ENCODE measurements around the gene PTK6. TPM values are rescaled to one million over a fixed set of nuclear protein-coding genes. Genes with fewer than 3 reads are reported as not detected.
"Not testable (repeated sequence)": the region's sequence is repeated elsewhere in the genome, so short reads cannot be mapped to it uniquely, and the experiment has no call there.

PTK6 gene
- total and polyA plus RNA-seq, 4 donors: 0.10 to 4.6 (median 0.25) TPM

DNA sequence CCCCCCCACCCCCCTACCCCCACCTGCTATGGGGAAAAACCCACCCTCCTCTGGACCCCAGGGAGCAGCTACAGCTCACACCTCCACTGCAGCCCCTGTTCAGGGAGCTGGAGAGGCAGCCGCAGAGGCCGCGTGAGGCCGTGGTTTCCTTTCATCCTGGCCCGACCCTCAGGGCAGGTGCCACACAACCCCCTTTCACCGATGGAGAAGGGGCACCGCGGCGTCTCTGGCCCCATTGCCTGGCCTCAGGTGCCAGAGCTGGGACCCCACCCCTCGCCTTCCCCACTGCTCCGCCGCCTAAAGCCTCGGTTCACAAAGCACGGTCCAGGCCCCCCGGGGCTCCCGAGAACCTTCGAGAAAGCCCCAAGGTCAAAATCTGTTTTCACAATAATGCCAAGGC lies 52.9 kb downstream of the PTK6 start:
- H3K27ac ChIP-seq (ENCODE audit: low read depth in 1 of 2, low read length in 2 of 2): no peak overlapping the region
- peaks cover 7% of the 10 kb centered on the region for H3K9me3 ChIP-seq (ENCODE audit: control insufficient read depth, low read length)
- ATAC-seq (ENCODE audit: low FRiP score) (no peak), DNase-seq (no peak)
- no peaks in the 10 kb centered on the region for H3K27me3 ChIP-seq (ENCODE audit: control insufficient read depth in 1 of 2, insufficient read depth in 2 of 2, low read length in 1 of 2)
- WGBS, 2 donors: 58 to 59% methylated on average over 17 of the region's 17 CpGs
- H3K4me1 ChIP-seq (ENCODE audit: control insufficient read depth in 1 of 2, insufficient read depth in 2 of 2, low read length in 2 of 2): no peaks in the 10 kb centered on the region
- no peaks in the 10 kb centered on the region for H3K36me3 ChIP-seq (ENCODE audit: control insufficient read depth in 1 of 2, insufficient read depth in 2 of 2, low read length in 1 of 2)
- no peak overlapping the region for H3K4me3 ChIP-seq (ENCODE audit: low read length in 2 of 2)
- intact Hi-C loops (cut with DNase I): no loop called here

DNA sequence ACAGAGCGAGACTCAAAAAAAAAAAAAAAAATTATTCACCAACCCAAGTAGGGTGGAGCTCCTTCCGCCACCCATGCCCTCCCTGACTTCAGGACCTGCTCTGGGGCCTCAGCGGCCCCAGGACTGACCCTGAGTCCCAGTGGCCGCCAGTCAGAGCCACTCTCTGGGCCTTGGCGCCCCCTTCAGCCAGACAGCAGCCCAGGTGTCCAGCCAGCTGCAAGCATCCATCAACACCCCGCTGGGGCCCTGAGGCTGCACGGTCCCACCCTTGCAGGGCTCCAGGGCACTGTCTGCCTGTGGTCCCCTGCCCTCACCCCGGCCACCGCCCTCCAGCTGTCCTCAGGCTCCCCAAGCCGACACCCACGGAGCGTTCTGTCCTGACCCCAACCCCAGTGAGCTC lies 53.3 kb downstream of the PTK6 start:
- H3K9me3 ChIP-seq (ENCODE audit: control insufficient read depth, low read length): peaks cover 7% of the 10 kb centered on the region
- no peaks in the 10 kb centered on the region for H3K36me3 ChIP-seq (ENCODE audit: control insufficient read depth in 1 of 2, insufficient read depth in 2 of 2, low read length in 1 of 2)
- DNase-seq (no peak), ATAC-seq (ENCODE audit: low FRiP score) (no peak)
- H3K27ac ChIP-seq (ENCODE audit: low read depth in 1 of 2, low read length in 2 of 2): no peak overlapping the region
- no peaks in the 10 kb centered on the region for H3K4me1 ChIP-seq (ENCODE audit: control insufficient read depth in 1 of 2, insufficient read depth in 2 of 2, low read length in 2 of 2)
- H3K27me3 ChIP-seq (ENCODE audit: control insufficient read depth in 1 of 2, insufficient read depth in 2 of 2, low read length in 1 of 2): no peaks in the 10 kb centered on the region
- no peak overlapping the region for H3K4me3 ChIP-seq (ENCODE audit: low read length in 2 of 2)
- WGBS, 2 donors: 64 to 68% methylated on average over 12 of the region's 12 CpGs
- intact Hi-C loops (cut with DNase I): no loop called here

DNA sequence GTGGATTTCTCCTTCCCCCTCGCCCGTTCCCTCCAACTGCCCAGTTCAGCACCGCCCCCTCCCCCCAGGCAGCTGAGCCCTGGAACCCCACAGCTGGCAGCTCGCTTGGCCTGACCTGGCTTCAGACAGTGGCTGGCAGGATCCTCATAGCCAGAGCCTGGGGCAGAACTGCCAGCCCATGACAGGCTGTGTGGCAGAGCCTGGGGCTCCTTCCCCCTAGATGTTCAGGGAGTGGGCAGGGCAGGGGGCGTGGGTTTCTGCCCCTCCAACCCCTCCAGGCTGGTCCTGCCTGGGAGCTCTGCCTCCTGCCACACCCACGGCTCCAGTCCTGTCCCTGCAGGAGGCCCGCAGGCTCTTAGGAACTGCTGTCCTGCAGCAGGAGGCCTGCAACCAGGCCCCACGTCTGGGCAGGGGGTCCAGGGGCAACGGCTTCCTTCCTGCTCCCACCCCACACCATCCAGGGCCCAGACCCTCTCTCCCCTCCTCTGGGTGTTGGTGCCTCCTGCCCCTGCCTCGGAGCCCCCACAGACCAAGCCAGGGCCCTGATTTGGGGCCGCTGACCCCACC lies 55.1 kb downstream of the PTK6 start:
- Histone ChIP-seq H3K36me3 (ENCODE audit: control insufficient read depth in 1 of 2, insufficient read depth in 2 of 2, low read length in 1 of 2) (no peaks in the 10 kb centered on the region), H3K4me3 (ENCODE audit: low read length in 2 of 2) (no peak overlapping the region), H3K4me1 (ENCODE audit: control insufficient read depth in 1 of 2, insufficient read depth in 2 of 2, low read length in 2 of 2) (no peaks in the 10 kb centered on the region), H3K27me3 (ENCODE audit: control insufficient read depth in 1 of 2, insufficient read depth in 2 of 2, low read length in 1 of 2) (no peaks in the 10 kb centered on the region), H3K9me3 (ENCODE audit: control insufficient read depth, low read length) (peaks cover 7% of the 10 kb centered on the region), H3K27ac (ENCODE audit: low read depth in 1 of 2, low read length in 2 of 2) (no peak overlapping the region)
- intact Hi-C loops (cut with DNase I): no loop called here
- no peak for ATAC-seq (ENCODE audit: low FRiP score)
- no peak for DNase-seq
- WGBS, 2 donors: 47 to 56% methylated on average over 10 to 11 of the region's 11 CpGs

DNA sequence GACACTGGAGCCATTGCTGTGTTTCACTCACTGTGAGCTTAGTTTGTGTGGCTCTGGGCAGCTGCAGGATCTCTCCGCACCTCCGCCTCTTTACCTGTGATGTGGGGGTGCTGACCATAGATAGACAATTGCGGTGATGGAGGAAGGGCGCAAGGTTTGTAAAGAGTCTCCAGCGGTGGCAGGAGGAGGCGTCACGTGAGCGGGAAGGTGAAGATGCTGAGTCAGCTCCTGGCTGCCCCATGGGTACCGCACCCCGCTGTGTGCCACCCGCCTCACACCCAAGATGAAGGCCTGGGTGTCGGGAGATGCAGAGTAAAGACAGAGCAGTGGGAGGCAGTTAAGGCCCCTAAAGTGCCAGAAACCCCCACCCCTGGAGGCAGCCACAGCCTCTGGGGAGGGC lies 55.7 kb downstream of the PTK6 start:
- intact Hi-C loops (cut with DNase I): no loop called here
- peaks cover 6% of the 10 kb centered on the region for H3K9me3 ChIP-seq (ENCODE audit: control insufficient read depth, low read length)
- ATAC-seq (ENCODE audit: low FRiP score) (no peak), DNase-seq (no peak)
- no peaks in the 10 kb centered on the region for H3K36me3 ChIP-seq (ENCODE audit: control insufficient read depth in 1 of 2, insufficient read depth in 2 of 2, low read length in 1 of 2)
- WGBS, 2 donors: 65 to 75% methylated on average over 12 of the region's 12 CpGs
- no peak overlapping the region for H3K4me3 ChIP-seq (ENCODE audit: low read length in 2 of 2)
- no peaks in the 10 kb centered on the region for H3K27me3 ChIP-seq (ENCODE audit: control insufficient read depth in 1 of 2, insufficient read depth in 2 of 2, low read length in 1 of 2)
- no peak overlapping the region for H3K27ac ChIP-seq (ENCODE audit: low read depth in 1 of 2, low read length in 2 of 2)
- no peaks in the 10 kb centered on the region for H3K4me1 ChIP-seq (ENCODE audit: control insufficient read depth in 1 of 2, insufficient read depth in 2 of 2, low read length in 2 of 2)

DNA sequence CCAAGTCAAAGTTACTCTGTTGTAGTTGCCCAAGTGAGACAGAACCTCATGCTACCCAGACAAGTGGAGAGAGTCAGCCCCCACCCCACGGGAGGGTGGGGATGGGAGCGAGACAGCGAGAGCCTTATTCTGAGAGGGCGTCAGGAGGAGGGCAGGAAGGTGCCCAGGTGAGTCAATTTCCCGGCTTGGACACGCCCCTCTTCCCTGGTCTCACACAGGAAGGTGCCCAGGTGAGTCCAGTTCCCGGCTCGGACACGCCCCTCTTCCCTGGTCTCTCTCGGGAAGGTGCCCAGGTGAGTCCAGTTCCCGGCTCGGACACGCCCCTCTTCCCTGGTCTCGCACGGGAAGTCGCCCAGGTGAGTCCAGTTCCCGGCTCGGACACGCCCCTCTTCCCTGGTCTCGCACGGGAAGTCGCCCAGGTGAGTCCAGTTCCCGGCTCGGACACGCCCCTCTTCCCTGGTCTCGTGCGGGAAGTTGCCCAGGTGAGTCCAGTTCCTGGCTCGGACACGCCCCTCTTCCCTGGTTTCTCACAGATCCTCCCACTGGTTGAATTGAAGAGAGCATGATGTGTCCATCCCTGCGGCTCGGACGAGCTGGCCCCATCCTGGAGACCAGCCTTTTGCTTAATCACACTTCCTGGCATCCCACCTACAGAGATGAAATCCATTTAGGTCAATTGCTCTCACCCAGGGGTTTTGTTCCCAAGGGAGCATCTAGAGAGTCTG lies 57.3 kb downstream of the PTK6 start:
- H3K4me1 ChIP-seq (ENCODE audit: control insufficient read depth in 1 of 2, insufficient read depth in 2 of 2, low read length in 2 of 2); ATAC-seq (ENCODE audit: low FRiP score); H3K27ac ChIP-seq (ENCODE audit: low read depth in 1 of 2, low read length in 2 of 2); intact Hi-C loops (cut with DNase I); H3K9me3 ChIP-seq (ENCODE audit: control insufficient read depth, low read length); H3K27me3 ChIP-seq (ENCODE audit: control insufficient read depth in 1 of 2, insufficient read depth in 2 of 2, low read length in 1 of 2); H3K4me3 ChIP-seq (ENCODE audit: low read length in 2 of 2); DNase-seq; H3K36me3 ChIP-seq (ENCODE audit: control insufficient read depth in 1 of 2, insufficient read depth in 2 of 2, low read length in 1 of 2): not testable (repeated sequence)
- 66 to 68% methylated on average over 32 of the region's 32 CpGs for WGBS, 2 donors

DNA sequence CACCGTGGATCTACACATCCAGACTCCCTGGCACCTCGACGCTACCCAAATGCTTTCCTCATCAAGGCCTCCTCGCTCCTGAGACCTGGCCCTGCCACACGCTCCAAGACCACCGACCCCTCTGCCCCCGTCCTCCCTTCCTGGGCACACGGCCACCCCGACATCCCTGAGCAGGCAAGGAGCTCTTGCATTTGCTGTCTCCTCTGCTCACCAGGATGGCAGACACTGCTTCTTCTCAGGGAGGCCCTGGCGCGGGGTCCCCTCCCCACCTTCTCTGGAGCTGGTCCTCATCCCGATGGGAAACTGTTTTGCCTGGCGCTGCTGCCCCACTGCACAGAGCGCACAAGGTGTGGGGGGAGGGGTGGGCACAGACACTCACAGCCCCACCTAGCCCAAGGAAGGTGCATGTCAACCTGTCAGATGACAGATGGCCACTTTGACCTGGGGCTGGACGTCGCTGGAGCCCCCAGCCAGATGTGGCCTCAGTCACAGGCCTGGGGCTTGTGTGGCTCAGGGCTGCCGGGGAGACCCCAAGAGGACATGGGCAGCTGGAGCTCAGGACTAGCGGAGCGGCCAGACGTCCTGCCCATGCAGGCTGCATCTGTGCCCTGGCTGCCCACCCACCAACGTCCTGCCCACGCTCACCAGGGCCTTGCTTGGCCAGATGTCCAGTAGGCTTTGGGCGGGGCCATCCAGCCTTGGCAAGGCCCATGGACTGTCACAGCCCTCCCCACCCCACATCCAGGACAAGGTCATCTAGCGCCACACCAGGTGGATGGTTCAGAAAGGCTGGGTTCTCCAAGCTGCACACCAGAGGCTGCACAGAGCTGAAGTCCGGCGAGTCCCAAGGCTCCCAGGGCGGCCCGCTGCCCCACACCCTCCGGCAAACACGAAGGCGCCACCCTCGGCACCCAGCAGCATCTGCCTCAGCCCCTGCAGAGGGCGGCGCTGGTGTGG lies 58.6 kb downstream of the PTK6 start:
- Histone ChIP-seq H3K4me3 (ENCODE audit: low read length in 2 of 2) (no peak overlapping the region), H3K27me3 (ENCODE audit: control insufficient read depth in 1 of 2, insufficient read depth in 2 of 2, low read length in 1 of 2) (no peaks in the 10 kb centered on the region), H3K9me3 (ENCODE audit: control insufficient read depth, low read length) (no peaks in the 10 kb centered on the region), H3K4me1 (ENCODE audit: control insufficient read depth in 1 of 2, insufficient read depth in 2 of 2, low read length in 2 of 2) (no peaks in the 10 kb centered on the region), H3K36me3 (ENCODE audit: control insufficient read depth in 1 of 2, insufficient read depth in 2 of 2, low read length in 1 of 2) (no peaks in the 10 kb centered on the region), H3K27ac (ENCODE audit: low read depth in 1 of 2, low read length in 2 of 2) (no peak overlapping the region)
- ATAC-seq (ENCODE audit: low FRiP score) (no peak), DNase-seq (no peak)
- intact Hi-C loops (cut with DNase I): no loop called here
- 81 to 84% methylated on average over 34 of the region's 34 CpGs for WGBS, 2 donors

Other genes with a start within 250 kb of the PTK6 start
- gene COL20A1, start 244.2 kb downstream of the PTK6 start, total RNA-seq: under 1 TPM in 1 of 2 donors, not detected in 1; 0.09 TPM
- under 1 TPM in 1 of 2 donors, not detected in 1; 0.15 TPM for gene COL20A1, start 244.2 kb downstream of the PTK6 start, polyA plus RNA-seq
- gene CHRNA4, start 176.0 kb downstream of the PTK6 start, total RNA-seq: not detected
- gene CHRNA4, start 176.0 kb downstream of the PTK6 start, polyA plus RNA-seq: not detected
- gene KCNQ2, start 64.7 kb downstream of the PTK6 start, total RNA-seq: not detected
- gene KCNQ2, start 64.7 kb downstream of the PTK6 start, polyA plus RNA-seq: not detected
- 1 to 10 TPM in 1 of 2 donors, under 1 TPM in 1; 0.88 to 1.5 TPM for gene EEF1A2, start 38.3 kb downstream of the PTK6 start, total RNA-seq
- gene EEF1A2, start 38.3 kb downstream of the PTK6 start, polyA plus RNA-seq: 1 to 10 TPM in 1 of 2 donors, under 1 TPM in 1; 0.64 to 6.0 TPM
- gene PPDPF, start 16.6 kb downstream of the PTK6 start, total RNA-seq: 100 to 1,000 TPM; 176 to 190 TPM
- 100 to 1,000 TPM; 360 to 386 TPM for gene PPDPF, start 16.6 kb downstream of the PTK6 start, polyA plus RNA-seq
- not detected for gene SRMS, start 10.4 kb upstream of the PTK6 start, total RNA-seq
- not detected for gene SRMS, start 10.4 kb upstream of the PTK6 start, polyA plus RNA-seq
- gene FNDC11, start 16.8 kb upstream of the PTK6 start, total RNA-seq: under 1 TPM in 1 of 2 donors, not detected in 1; 0.57 TPM
- under 1 TPM in 1 of 2 donors, not detected in 1; 0.84 TPM for gene FNDC11, start 16.8 kb upstream of the PTK6 start, polyA plus RNA-seq
- gene HELZ2, start 36.9 kb upstream of the PTK6 start, total RNA-seq: 10 to 100 TPM; 23.2 to 41.6 TPM
- gene HELZ2, start 36.9 kb upstream of the PTK6 start, polyA plus RNA-seq: 1 to 10 TPM; 2.3 to 4.8 TPM
- 10 to 100 TPM; 10.2 to 10.3 TPM for gene GMEB2, start 89.7 kb upstream of the PTK6 start, total RNA-seq
- gene GMEB2, start 89.7 kb upstream of the PTK6 start, polyA plus RNA-seq: 1 to 10 TPM; 3.9 to 9.6 TPM
- 10 to 100 TPM; 10.5 to 31.2 TPM for gene STMN3, start 116.0 kb upstream of the PTK6 start, total RNA-seq
- 10 to 100 TPM; 11.3 to 26.1 TPM for gene STMN3, start 116.0 kb upstream of the PTK6 start, polyA plus RNA-seq
- 10 to 100 TPM; 35.5 to 43.0 TPM for gene RTEL1, start 120.9 kb upstream of the PTK6 start, total RNA-seq
- gene RTEL1, start 120.9 kb upstream of the PTK6 start, polyA plus RNA-seq: 100 to 1,000 TPM in 1 of 2 donors, 1 to 10 TPM in 1; 6.8 to 114 TPM
- 10 to 100 TPM in 1 of 2 donors, 1 to 10 TPM in 1; 5.9 to 11.5 TPM for gene TNFRSF6B, start 159.3 kb upstream of the PTK6 start, total RNA-seq
- 10 to 100 TPM in 1 of 2 donors, 1 to 10 TPM in 1; 2.1 to 73.9 TPM for gene TNFRSF6B, start 159.3 kb upstream of the PTK6 start, polyA plus RNA-seq
- 10 to 100 TPM; 46.3 to 51.7 TPM for gene ARFRP1, start 170.6 kb upstream of the PTK6 start, total RNA-seq
- gene ARFRP1, start 170.6 kb upstream of the PTK6 start, polyA plus RNA-seq: 10 to 100 TPM; 28.9 to 76.2 TPM
- gene ZGPAT, start 170.7 kb upstream of the PTK6 start, total RNA-seq: 10 to 100 TPM; 20.8 to 28.6 TPM
- 10 to 100 TPM; 22.5 to 49.5 TPM for gene ZGPAT, start 170.7 kb upstream of the PTK6 start, polyA plus RNA-seq
- 1 to 10 TPM; 6.5 to 7.4 TPM for gene LIME1, start 199.3 kb upstream of the PTK6 start, total RNA-seq
- 10 to 100 TPM in 1 of 2 donors, 1 to 10 TPM in 1; 9.9 to 57.6 TPM for gene LIME1, start 199.3 kb upstream of the PTK6 start, polyA plus RNA-seq
- 10 to 100 TPM; 49.9 to 72.4 TPM for gene SLC2A4RG, start 202.4 kb upstream of the PTK6 start, total RNA-seq
- gene SLC2A4RG, start 202.4 kb upstream of the PTK6 start, polyA plus RNA-seq: 10 to 100 TPM; 24.7 to 86.7 TPM

Measured in aorta (tissue), 5 donors.